Breast epithelium (tissue), 4 donors: Measurements from ENCODE around the gene EDRF1. TPM values are rescaled to one million over a fixed set of nuclear protein-coding genes. Genes with fewer than 3 reads are reported as not detected.

Source experiments
- DNase-seq, 2 donors: peaks; one replicate each; pipeline ENCODE4 v3.0.0-alpha.2; 2019; ENCODE audit warnings: low spot score in 2 of 2
- H3K27ac ChIP-seq, 2 donors: fragments of 200-600 bp; sonication (generic) in 1 of 2; one replicate each; pipeline ENCODE4 v1.5.1; 2016 to 2019; ENCODE audit warnings: mild to moderate bottlenecking in 1 of 2
- H3K27me3 ChIP-seq, 2 donors: fragments of 200-600 bp; sonication (generic) in 1 of 2; one replicate each; pipeline versions ENCODE4 v1.5.1 to v1.6.0; 2017 to 2019; ENCODE audit warnings: control low read depth in 1 of 2, mild to moderate bottlenecking in 1 of 2
- H3K36me3 ChIP-seq: fragments of 200-600 bp; one replicate; pipeline ENCODE4 v1.5.1; 2019
- H3K4me1 ChIP-seq, 2 donors: fragments of 200-600 bp; sonication (generic); one replicate each; pipeline ENCODE4 v1.5.1; 2016 to 2019; ENCODE audit warnings: control low read depth in 1 of 2
- H3K4me3 ChIP-seq, 3 donors: fragments of 200-600 bp; sonication (generic); 1 replicate in 2 of 3; 2 replicates in 1 of 3; pipeline ENCODE4 v1.5.1; 2016 to 2019; ENCODE audit warnings: mild to moderate bottlenecking in 3 of 3, moderate library complexity in 2 of 3
- H3K9me3 ChIP-seq, 2 donors: fragments of 200-600 bp; sonication (generic) in 1 of 2; one replicate each; pipeline ENCODE4 v1.5.1; 2016 to 2019; ENCODE audit warnings: control low read depth in 1 of 2
- POLR2A ChIP-seq: fragments of 450-650 bp; IDR thresholded peaks from one replicate; pipeline ENCODE4 v1.6.1; 2016; ENCODE audit warnings: antibody characterized with exemption, mild to moderate bottlenecking, moderate library complexity
- POLR2AphosphoS5 ChIP-seq, 3 donors: sonication (generic); formaldehyde crosslinking; IDR thresholded peaks; one replicate each; pipeline ENCODE4 v1.6.1; 2017; ENCODE audit warnings: antibody characterized with exemption in 3 of 3
- intact Hi-C: fragments of 100-400 bp; cut with DNase I; formaldehyde crosslinking; loops from one replicate; pipeline ENCODE4 v1.15.1; 2023; ENCODE audit warnings: low total_unique reads
- total RNA-seq, 3 donors: library from RNA; depleted of rRNA; stranded (reverse); fragments of >200 nt; gene quantifications; one replicate each; pipeline ENCODE4 v1.1.0, GENCODE V29; 2016
- TF ChIP-seq, protein P1 (sequence below), 3 donors: fragments of 450-650 bp; IDR thresholded peaks; one replicate each; pipeline ENCODE4 v1.5.1; 2016 to 2017; ENCODE audit warnings: antibody characterized with exemption in 3 of 3, mild to moderate bottlenecking in 3 of 3, moderate library complexity in 3 of 3

Gene EDRF1
- total RNA-seq, 3 donors from 2014 or later: 23.8 to 37.3 (median 35.1) TPM

DNA sequence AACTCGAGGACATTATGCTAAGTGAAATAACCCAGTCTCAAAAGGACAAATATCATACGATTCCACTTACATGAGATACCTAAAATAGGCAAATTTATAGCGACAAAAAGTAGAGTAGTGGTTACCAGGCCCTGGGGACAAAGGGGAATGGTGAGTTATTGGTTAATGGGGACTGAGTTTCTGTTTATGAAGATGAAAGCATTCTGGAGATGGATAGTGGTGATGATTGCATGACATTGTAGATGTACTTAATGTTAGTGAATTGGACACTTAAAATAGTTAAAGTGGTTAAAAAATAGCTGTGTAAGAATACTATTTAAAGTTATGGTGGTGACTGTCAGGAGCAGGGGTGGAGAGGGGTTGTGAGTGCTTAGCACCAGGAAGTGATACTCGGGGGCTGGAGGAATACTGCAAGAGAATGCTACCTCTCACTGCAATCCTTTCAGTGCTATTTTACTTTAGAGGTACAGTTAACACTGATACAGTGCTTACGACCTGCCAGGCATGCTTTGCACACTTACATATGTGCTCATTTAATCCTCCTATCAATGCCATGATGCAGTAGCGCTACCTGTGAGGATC lies 19.9 kb upstream of the EDRF1 start:
- TF ChIP-seq POLR2A: no peak
- TF ChIP-seq, protein P1, sequence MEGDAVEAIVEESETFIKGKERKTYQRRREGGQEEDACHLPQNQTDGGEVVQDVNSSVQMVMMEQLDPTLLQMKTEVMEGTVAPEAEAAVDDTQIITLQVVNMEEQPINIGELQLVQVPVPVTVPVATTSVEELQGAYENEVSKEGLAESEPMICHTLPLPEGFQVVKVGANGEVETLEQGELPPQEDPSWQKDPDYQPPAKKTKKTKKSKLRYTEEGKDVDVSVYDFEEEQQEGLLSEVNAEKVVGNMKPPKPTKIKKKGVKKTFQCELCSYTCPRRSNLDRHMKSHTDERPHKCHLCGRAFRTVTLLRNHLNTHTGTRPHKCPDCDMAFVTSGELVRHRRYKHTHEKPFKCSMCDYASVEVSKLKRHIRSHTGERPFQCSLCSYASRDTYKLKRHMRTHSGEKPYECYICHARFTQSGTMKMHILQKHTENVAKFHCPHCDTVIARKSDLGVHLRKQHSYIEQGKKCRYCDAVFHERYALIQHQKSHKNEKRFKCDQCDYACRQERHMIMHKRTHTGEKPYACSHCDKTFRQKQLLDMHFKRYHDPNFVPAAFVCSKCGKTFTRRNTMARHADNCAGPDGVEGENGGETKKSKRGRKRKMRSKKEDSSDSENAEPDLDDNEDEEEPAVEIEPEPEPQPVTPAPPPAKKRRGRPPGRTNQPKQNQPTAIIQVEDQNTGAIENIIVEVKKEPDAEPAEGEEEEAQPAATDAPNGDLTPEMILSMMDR (IDR thresholded peaks at IDR 0.05): no peak
- TF ChIP-seq POLR2AphosphoS5 (IDR thresholded peaks at IDR 0.05): no peak
- Histone ChIP-seq H3K27me3 (no peaks in the 10 kb centered on the region), H3K36me3 (no peaks in the 10 kb centered on the region), H3K4me1 (no peaks in the 10 kb centered on the region), H3K27ac (no peak overlapping the region), H3K4me3 (no peak overlapping the region), H3K9me3 (no peaks in the 10 kb centered on the region)
- DNase-seq: no peak
- intact Hi-C loops: no loop called here

DNA sequence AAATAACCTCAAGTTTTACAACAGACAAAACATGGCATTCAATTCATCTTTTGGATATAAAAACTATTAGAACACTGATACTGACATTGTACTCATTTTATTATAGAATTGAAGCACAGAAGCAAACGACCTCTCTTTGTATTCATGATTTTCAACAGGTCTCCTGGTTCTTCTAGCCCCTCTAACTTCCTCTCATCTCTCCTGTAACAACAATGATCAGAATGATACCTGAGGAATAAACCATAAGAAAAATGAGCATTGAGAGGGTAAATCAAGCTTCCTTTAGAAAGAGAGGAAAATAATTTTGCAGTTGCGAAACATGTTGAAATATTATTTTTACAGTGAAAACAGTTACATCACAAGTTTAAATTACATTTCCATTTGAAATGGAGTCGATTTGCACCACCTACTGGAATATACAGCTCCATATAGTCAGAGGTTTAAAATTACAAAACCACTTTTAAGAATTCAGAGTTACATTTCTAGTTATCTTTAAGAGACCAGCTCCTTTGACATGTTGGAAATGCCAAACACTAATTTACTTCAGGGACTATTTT lies 19.1 kb upstream of the EDRF1 start:
- Histone ChIP-seq H3K9me3 (no peaks in the 10 kb centered on the region), H3K27me3 (no peaks in the 10 kb centered on the region), H3K4me1 (no peaks in the 10 kb centered on the region), H3K4me3 (no peak overlapping the region), H3K36me3 (no peaks in the 10 kb centered on the region), H3K27ac (no peak overlapping the region)
- TF ChIP-seq, protein P1 (IDR thresholded peaks at IDR 0.05): no peak
- TF ChIP-seq POLR2AphosphoS5 (IDR thresholded peaks at IDR 0.05): no peak
- TF ChIP-seq POLR2A: no peak
- intact Hi-C loops: no loop called here
- DNase-seq: no peak

DNA sequence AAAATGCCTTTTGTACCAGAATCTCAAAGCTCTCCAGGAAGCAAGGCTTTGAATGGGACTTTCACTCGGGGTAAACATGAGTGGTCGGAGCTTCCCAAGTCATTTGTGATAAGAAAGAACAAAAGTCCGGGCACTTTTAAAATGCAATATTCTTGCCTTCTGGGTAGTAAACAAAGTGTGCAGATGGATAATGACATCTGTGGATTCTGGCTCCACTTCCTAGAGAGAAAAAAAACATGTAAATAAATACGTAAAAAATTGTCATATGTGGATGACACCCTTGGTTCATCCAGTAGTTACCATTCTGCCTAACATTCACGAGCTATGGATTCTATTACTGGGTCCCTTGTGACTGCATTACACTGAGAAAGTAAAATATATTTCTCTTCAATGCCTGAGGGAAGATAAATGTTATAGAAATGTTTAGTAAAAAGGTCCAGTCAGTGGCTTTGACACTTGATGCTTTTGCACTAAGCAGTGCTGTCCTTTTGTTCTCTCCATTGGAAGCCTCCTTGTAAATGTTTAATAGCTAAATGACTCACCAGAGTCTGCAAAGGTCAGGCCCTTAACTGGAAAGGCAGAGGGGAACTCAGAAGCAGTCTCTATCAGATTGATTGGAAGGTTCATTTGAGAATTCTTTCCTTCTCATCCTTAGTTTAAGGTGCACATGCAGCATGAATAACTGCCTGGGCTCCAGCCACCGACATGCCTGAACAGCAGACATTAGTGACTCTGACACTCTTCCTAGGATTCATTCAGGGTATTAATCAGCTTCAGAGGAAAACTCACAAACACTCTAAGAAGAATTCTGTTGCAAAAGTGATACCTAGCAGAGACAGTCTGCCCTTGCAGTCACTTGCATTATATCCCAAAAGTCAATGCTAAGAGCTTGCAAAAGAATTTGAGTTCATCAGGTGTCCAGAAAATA lies 11.7 kb upstream of the EDRF1 start:
- no peak overlapping the region for H3K4me3 ChIP-seq
- intact Hi-C loops: no loop called here

DNA sequence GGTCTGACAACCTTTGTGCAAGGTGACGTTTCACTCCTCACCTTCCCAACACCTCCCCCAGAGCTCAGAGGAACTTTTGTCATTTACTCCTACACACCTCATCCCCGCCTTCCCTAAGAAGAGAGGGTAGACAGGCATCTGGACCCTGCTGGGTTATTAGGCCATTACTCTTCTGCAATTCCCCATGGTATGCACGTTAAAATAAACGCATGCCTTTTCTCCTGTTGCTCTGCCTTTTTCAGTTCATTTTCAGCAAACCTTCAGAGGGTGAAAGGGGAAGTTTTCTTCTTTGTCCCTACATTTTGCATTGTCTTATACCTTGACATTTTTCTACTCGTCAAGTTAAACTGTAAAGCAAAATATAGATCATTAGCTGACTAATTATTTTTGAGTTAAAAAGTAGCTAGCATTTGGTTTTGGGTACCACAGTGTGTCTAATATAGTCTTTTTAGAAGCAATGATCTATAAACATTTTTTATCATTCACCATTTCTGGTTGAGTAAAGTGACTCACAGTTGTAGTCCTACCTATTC lies 10.5 kb upstream of the EDRF1 start:
- Histone ChIP-seq H3K36me3 (no peaks in the 10 kb centered on the region), H3K4me3 (no peak overlapping the region), H3K27ac (no peak overlapping the region), H3K4me1 (no peaks in the 10 kb centered on the region), H3K27me3 (no peaks in the 10 kb centered on the region), H3K9me3 (no peaks in the 10 kb centered on the region)
- TF ChIP-seq POLR2AphosphoS5 (IDR thresholded peaks at IDR 0.05): no peak
- TF ChIP-seq POLR2A: no peak
- TF ChIP-seq, protein P1 (IDR thresholded peaks at IDR 0.05): no peak
- intact Hi-C loops: no loop called here
- DNase-seq: no peak

More for the DNA sequence above, 11.7 kb upstream of the EDRF1 start:
- DNase-seq: no peak
- no peak overlapping the region for H3K27ac ChIP-seq
- no peaks in the 10 kb centered on the region for H3K27me3 ChIP-seq
- H3K4me1 ChIP-seq: no peaks in the 10 kb centered on the region
- no peaks in the 10 kb centered on the region for H3K36me3 ChIP-seq
- no peaks in the 10 kb centered on the region for H3K9me3 ChIP-seq
- TF ChIP-seq POLR2A: no peak
- TF ChIP-seq, protein P1 (IDR thresholded peaks at IDR 0.05): no peak
